Right lung (tissue), 5 donors: ENCODE data around the gene CHST1. TPM values are rescaled to one million over a fixed set of nuclear protein-coding genes. Genes with fewer than 3 reads are reported as not detected.
A peak's percentile ranks its signal among the peaks of the same experiment; 100 is the strongest.

Experiments
- DNase-seq, 2 donors: peaks; one replicate each; pipeline ENCODE4 v3.0.0-alpha.2; 2013
- polyA plus RNA-seq, 5 donors: library from polyadenylated mRNA; unstranded; fragments of 120-200 nt; gene quantifications; one replicate each; pipeline versions ENCODE4 v1.2.1 to v1.2.3, GENCODE V29; 2013; ENCODE audit warnings: inconsistent platforms in 1 of 5, low replicate concordance in 1 of 5; ENCODE audit not compliant: insufficient read length in 5 of 5, insufficient read depth in 1 of 5

CHST1 gene
- polyA plus RNA-seq, 5 donors = 4.2 to 7.3 (median 5.6) TPM

DNA sequence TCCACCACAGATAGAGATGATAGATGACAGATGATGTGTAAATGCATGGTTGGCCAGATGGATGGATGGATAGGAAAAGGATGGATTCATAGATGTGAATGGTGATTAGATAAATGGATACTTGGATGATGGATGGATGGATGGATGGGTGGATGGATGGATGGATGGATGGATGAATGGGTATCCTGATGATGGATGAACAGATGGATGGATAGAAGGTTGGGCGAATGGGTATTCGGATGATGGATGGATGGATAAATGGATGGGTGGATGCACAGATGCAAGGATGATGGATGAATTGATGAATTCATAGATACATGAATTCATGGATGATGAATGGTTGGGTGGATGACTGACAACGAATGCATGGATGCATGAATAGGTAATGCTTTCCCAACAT is 56.1 kb downstream of the CHST1 start:
- no peak for DNase-seq

DNA sequence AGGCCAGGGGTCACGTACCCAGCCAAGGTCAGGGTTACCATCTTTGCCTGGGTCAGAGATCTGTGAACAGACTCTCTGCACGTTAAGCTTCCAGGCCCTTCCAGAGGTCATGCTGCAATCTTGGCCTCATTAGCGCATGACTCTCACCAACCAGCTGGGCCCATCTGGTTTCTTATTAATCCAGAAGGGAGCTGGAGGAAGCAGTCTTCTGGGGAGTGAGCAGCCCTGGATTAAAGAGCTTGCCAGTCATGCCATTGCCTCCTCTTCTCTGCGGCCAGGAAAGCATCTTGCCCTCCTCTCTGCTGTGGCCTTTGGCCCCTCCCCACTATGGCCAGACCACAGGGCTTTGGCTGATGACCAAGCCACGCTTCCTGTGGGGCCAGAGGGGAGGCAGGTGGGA is 57.4 kb downstream of the CHST1 start:
- peak; percentile 80 to 84 for DNase-seq

GRCh38 chr11:45606514-45607281 is 58.7 kb downstream of the CHST1 start:
- DNase-seq = no peak

GRCh38 chr11:45605051-45605450 is 60.4 kb downstream of the CHST1 start:
- peak; percentile 38 to 40 for DNase-seq

GRCh38 chr11:45603946-45604682 is 61.3 kb downstream of the CHST1 start:
- DNase-seq = no peak

GRCh38 chr11:45599161-45599943 is 66.1 kb downstream of the CHST1 start:
- no peak for DNase-seq

Other genes with a start within 250 kb of the CHST1 start
- gene SLC35C1, start 139.5 kb upstream of the CHST1 start, polyA plus RNA-seq = 1 to 10 TPM; 5.9 to 8.8 (median 6.9) TPM
- 10 to 100 TPM; 25.5 to 35.4 (median 28.2) TPM for gene CRY2, start 181.9 kb upstream of the CHST1 start, polyA plus RNA-seq
- 10 to 100 TPM in 1 of 5 donors, 1 to 10 TPM in 4; 4.1 to 13.7 (median 5.5) TPM for gene MAPK8IP1, start 220.0 kb upstream of the CHST1 start, polyA plus RNA-seq
- under 1 TPM; 0.21 to 0.33 (median 0.27) TPM for gene FREY1, start 241.6 kb upstream of the CHST1 start, polyA plus RNA-seq